GM18502 (cell line): ENCODE measurements around the gene POSTN.

Source experiments
- ATAC-seq: cut with Tn5 transposase; IDR thresholded peaks from one replicate; pipeline ENCODE4 v1.9.1; 2021; ENCODE audit warnings: mild to moderate bottlenecking; ENCODE audit not compliant: unreplicated experiment, poor library complexity

The POSTN gene

DNA sequence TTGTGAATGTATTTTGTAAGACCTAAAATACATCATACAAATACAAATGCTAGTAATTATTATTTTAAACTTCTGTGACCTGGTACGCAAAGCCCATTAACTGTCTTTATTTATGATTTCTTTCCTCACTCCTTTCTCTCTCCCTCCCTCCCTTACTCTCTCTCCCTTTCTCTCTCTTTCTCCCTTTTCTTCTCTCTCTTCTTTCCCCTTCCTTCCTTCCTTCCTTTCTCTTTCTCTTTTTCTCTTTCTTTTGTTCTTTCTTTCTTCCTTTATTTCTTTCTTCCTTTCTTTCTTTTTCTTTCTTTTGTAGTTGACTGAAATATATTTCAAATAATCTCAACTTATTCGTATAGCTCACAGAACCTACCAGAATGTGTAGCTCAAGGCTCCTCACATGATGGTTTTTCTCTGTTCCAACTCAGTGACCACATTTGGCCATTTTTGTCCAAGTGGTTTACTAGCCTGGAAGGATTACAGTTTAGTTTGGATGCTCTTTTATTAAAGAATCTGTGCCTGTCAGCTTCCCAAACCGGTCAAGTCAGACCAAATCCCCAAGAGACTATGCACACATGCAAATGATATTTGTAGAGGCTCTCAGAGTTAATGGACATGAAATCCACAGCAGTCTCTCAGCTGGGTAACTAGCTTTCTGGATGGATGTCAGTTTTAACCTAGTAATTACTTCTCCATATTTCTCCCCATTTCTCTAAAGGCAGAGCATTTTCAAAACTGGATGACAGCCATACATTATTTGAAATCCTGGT is 71.7 kb downstream of the POSTN start:
- ATAC-seq, result no peak

GRCh38 chr13:37515226-37515625 is 83.3 kb downstream of the POSTN start:
- ATAC-seq, result no peak
